ENCODE results near the gene SLC46A1.

The SLC46A1 gene

GRCh38 chr17:28348979-28349378 is 57.0 kb downstream of the SLC46A1 start:
- DNase-seq: no peak

GRCh38 chr17:28347261-28347891 is 58.6 kb downstream of the SLC46A1 start:
- no peak for DNase-seq

GRCh38 chr17:28346746-28347246 is 59.2 kb downstream of the SLC46A1 start:
- DNase-seq: no peak

GRCh38 chr17:28346199-28346580 is 59.8 kb downstream of the SLC46A1 start:
- DNase-seq: no peak

GRCh38 chr17:28345419-28346198 is 60.4 kb downstream of the SLC46A1 start:
- DNase-seq: no peak
